Measurements from ENCODE around the gene EIF1B. TPM values are rescaled to one million over a fixed set of nuclear protein-coding genes. Genes with fewer than 3 reads are reported as not detected.
A peak's percentile ranks its signal among the peaks of the same experiment; 100 is the strongest.

EIF1B gene
- total RNA-seq, 1 experiment from 2014 or later, result 25.0 TPM

GRCh38 chr3:40309925-40310695 lies 603 bp downstream of the EIF1B start:
- intact Hi-C loops (cut with micrococcal nuclease; ENCODE audit: unreplicated experiment) (no loop called here), in situ Hi-C loops (cut with HindIII; ENCODE audit: low pct_unique_long_range_greater_than_20kb, low sequenced_read_pairs) (no loop called here)
- Histone ChIP-seq H3K27me3 (ENCODE audit: control insufficient read depth, insufficient read depth, low read length) (no peaks in the 10 kb centered on the region), H3K4me3 (ENCODE audit: low read depth in 2 of 2, low read length in 2 of 2) (peak overlapping the region; percentile 82 to 88), H3K36me3 (ENCODE audit: control insufficient read depth, insufficient read depth, low read length) (peaks cover 23% of the 10 kb centered on the region), H3K9me3 (ENCODE audit: control insufficient read depth, insufficient read depth, low read depth, low read length) (no peaks in the 10 kb centered on the region), H3K27ac (ENCODE audit: low read length) (peak overlapping the region; percentile 87), H3K4me1 (ENCODE audit: control insufficient read depth, insufficient read depth, low read length) (no peaks in the 10 kb centered on the region; the same call in 1 of the 2 replicates)
- ChIA-PET CTCF (no interaction called here), POLR2A (no interaction called here)
- BruUV-seq (replicated peaks), result TSS peak; percentile 89
- peak; percentile 49 for ATAC-seq
- no peak for DNase-seq (ENCODE audit: low read depth, low spot score)
- TF ChIP-seq CTCF (IDR thresholded peaks at IDR 0.05) (no peak), POLR2AphosphoS5 (IDR thresholded peaks at IDR 0.05; ENCODE audit: low read depth, low read length) (no peak), SIN3A (IDR thresholded peaks at IDR 0.05; ENCODE audit: borderline replicate concordance, insufficient read depth, low read depth, low read length) (no peak), REST (IDR thresholded peaks at IDR 0.05; ENCODE audit: insufficient read depth in 1 of 2, low read depth in 2 of 2, low read length in 1 of 2) (no peak), TCF7L2 (IDR thresholded peaks at IDR 0.05; ENCODE audit: low read depth, low read length) (no peak)

GRCh38 chr3:40310705-40311104 lies 1.2 kb downstream of the EIF1B start:
- no peak for ATAC-seq
- Histone ChIP-seq H3K4me3 (ENCODE audit: low read depth in 2 of 2, low read length in 2 of 2) (peak overlapping the region; percentile 82 to 88), H3K36me3 (ENCODE audit: control insufficient read depth, insufficient read depth, low read length) (peaks cover 23% of the 10 kb centered on the region), H3K4me1 (ENCODE audit: control insufficient read depth, insufficient read depth, low read length) (no peaks in the 10 kb centered on the region; the same call in 1 of the 2 replicates), H3K27ac (ENCODE audit: low read length) (peak overlapping the region; percentile 87), H3K27me3 (ENCODE audit: control insufficient read depth, insufficient read depth, low read length) (no peaks in the 10 kb centered on the region), H3K9me3 (ENCODE audit: control insufficient read depth, insufficient read depth, low read depth, low read length) (no peaks in the 10 kb centered on the region)
- no peak for TF ChIP-seq REST (IDR thresholded peaks at IDR 0.05; ENCODE audit: insufficient read depth in 1 of 2, low read depth in 2 of 2, low read length in 1 of 2)
- TF ChIP-seq TCF7L2 (IDR thresholded peaks at IDR 0.05; ENCODE audit: low read depth, low read length), result no peak
- TF ChIP-seq POLR2AphosphoS5 (IDR thresholded peaks at IDR 0.05; ENCODE audit: low read depth, low read length), result no peak
- TF ChIP-seq SIN3A (IDR thresholded peaks at IDR 0.05; ENCODE audit: borderline replicate concordance, insufficient read depth, low read depth, low read length), result no peak
- TF ChIP-seq CTCF (IDR thresholded peaks at IDR 0.05), result no peak
- ChIA-PET POLR2A (no interaction called here), CTCF (no interaction called here)
- no TSS peak for BruUV-seq (replicated peaks)
- no peak for DNase-seq (ENCODE audit: low read depth, low spot score)
- intact Hi-C loops (cut with micrococcal nuclease; ENCODE audit: unreplicated experiment) (no loop called here), in situ Hi-C loops (cut with HindIII; ENCODE audit: low pct_unique_long_range_greater_than_20kb, low sequenced_read_pairs) (no loop called here)
